Fibroblast of pulmonary artery (primary cell): ENCODE measurements around the gene ELAC1.

Source experiments
- DNase-seq: peaks from one replicate; pipeline ENCODE4 v3.0.0-alpha.2; 2010; ENCODE audit warnings: low read depth
- H3K4me3 ChIP-seq: replicated peaks from 2 replicates; pipeline ENCODE4 v1.5.1; 2011; ENCODE audit warnings: low read depth, mild to moderate bottlenecking, control low read depth, low read length, moderate library complexity
- CTCF ChIP-seq: IDR thresholded peaks from 2 replicates; pipeline ENCODE4 v1.5.1; 2011; ENCODE audit warnings: mild to moderate bottlenecking, control low read depth, low read length, inconsistent platforms; ENCODE audit errors: missing control alignments

Gene ELAC1

GRCh38 chr18:50967714-50968661, at the start of gene ELAC1:
TSS of gene ELAC1 (plus strand) at chr18:50968040. CDS start at chr18:50974405, 6,365 bp downstream.
- TF ChIP-seq CTCF = no peak
- peak; percentile 78 for DNase-seq
- peak within 1 kb of the TSS; percentile 83 for H3K4me3 ChIP-seq

- no peak for TF ChIP-seq CTCF
- no peak overlapping the region for H3K4me3 ChIP-seq
- no peak for DNase-seq
Measured at GRCh38 chr18:50918153-50918552, 49.7 kb upstream of the ELAC1 start.

- TF ChIP-seq CTCF = no peak
- DNase-seq = no peak
- H3K4me3 ChIP-seq = no peak overlapping the region
Measured at GRCh38 chr18:50924372-50924771, 43.5 kb upstream of the ELAC1 start.

- DNase-seq = no peak
- H3K4me3 ChIP-seq = no peak overlapping the region
- no peak for TF ChIP-seq CTCF
Measured at GRCh38 chr18:50926521-50926920, 41.3 kb upstream of the ELAC1 start.

- no peak for DNase-seq
- no peak overlapping the region for H3K4me3 ChIP-seq
- TF ChIP-seq CTCF = no peak
Measured at GRCh38 chr18:50928551-50928950, 39.3 kb upstream of the ELAC1 start.

GRCh38 chr18:50933684-50934083, 34.2 kb upstream of the ELAC1 start:
- no peak overlapping the region for H3K4me3 ChIP-seq
- DNase-seq = no peak
- no peak for TF ChIP-seq CTCF
